ENCODE measurements around the gene CYP4F2. TPM values are rescaled to one million over a fixed set of nuclear protein-coding genes. Genes with fewer than 3 reads are reported as not detected.

The CYP4F2 gene
- total and polyA plus RNA-seq, 9 of the 15 experiments (the other 6 are each of a cell fraction or from before 2014, with no cell fraction given) = 0.10 to 0.56 (median 0.32) TPM; not detected in 2

DNA sequence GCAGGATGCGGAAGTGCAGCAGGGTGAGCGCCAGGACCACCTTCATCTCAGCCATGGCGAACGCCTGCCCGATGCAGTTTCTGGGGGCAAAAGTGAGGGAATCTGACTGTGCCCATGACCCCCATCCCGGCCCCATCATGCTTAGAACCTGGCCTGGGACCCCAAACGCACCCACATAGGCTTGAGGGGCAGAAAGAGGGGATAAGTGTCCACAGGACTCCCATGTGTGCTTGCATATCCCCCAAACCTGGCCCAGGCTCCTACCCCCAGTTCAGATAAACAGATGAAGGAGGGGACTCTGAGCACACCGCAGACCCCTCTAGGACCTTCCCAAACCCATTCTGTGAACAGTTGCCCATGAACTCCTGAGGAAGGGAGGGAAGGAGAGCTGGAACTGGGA lies 16.0 kb upstream of the CYP4F2 start (continued):
- TF ChIP-seq, protein P1, sequence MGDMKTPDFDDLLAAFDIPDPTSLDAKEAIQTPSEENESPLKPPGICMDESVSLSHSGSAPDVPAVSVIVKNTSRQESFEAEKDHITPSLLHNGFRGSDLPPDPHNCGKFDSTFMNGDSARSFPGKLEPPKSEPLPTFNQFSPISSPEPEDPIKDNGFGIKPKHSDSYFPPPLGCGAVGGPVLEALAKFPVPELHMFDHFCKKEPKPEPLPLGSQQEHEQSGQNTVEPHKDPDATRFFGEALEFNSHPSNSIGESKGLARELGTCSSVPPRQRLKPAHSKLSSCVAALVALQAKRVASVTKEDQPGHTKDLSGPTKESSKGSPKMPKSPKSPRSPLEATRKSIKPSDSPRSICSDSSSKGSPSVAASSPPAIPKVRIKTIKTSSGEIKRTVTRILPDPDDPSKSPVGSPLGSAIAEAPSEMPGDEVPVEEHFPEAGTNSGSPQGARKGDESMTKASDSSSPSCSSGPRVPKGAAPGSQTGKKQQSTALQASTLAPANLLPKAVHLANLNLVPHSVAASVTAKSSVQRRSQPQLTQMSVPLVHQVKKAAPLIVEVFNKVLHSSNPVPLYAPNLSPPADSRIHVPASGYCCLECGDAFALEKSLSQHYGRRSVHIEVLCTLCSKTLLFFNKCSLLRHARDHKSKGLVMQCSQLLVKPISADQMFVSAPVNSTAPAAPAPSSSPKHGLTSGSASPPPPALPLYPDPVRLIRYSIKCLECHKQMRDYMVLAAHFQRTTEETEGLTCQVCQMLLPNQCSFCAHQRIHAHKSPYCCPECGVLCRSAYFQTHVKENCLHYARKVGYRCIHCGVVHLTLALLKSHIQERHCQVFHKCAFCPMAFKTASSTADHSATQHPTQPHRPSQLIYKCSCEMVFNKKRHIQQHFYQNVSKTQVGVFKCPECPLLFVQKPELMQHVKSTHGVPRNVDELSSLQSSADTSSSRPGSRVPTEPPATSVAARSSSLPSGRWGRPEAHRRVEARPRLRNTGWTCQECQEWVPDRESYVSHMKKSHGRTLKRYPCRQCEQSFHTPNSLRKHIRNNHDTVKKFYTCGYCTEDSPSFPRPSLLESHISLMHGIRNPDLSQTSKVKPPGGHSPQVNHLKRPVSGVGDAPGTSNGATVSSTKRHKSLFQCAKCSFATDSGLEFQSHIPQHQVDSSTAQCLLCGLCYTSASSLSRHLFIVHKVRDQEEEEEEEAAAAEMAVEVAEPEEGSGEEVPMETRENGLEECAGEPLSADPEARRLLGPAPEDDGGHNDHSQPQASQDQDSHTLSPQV (IDR thresholded peaks at IDR 0.05) = no peak

DNA sequence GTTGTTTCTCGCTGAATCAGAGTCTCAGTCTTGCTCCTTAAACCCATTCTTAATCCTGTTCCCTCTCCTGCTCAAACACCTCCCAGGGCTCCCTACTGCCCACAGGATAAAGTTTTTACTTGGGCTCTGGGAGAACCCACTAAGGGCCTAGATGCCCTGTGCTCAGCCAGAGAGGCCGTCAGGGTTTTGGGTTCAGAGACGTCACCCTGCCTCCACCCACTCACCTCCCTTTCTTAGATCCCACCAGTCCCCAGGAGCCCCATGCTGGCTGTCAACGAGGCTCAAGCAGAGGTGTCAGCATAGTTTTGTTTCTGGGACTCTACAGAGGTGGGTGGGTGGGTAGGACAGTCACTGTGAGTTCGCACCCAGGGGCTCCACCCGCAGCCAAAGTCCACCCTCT lies 15.5 kb upstream of the CYP4F2 start:
- BruUV-seq (replicated peaks) = no TSS peak
- intact Hi-C loops (cut with micrococcal nuclease) (no loop called here), in situ Hi-C loops (cut with MboI) (no loop called here)
- Histone ChIP-seq H3K4me2 (ENCODE audit: insufficient read depth, low read length) (no peak overlapping the region), H4K20me1 (replicated peaks; ENCODE audit: control insufficient read depth, insufficient read depth, low read length) (no peaks in the 10 kb centered on the region), H3K27ac (ENCODE audit: extremely low read depth, low read depth, low read length) (no peak overlapping the region), H3K9me1 (ENCODE audit: control insufficient read depth, insufficient read depth, low read length) (no peaks in the 10 kb centered on the region), H3K36me3 (ENCODE audit: control insufficient read depth, insufficient read depth, low read length) (no peaks in the 10 kb centered on the region), H3K9ac (ENCODE audit: insufficient read depth in 1 of 2, low read depth in 2 of 2, low read length in 2 of 2) (no peak overlapping the region), H3K4me1 (replicated peaks in 1 of 2; ENCODE audit: control insufficient read depth in 2 of 2, insufficient read depth in 2 of 2, low read length in 2 of 2) (peaks cover 0 to 6% of the 10 kb centered on the region in 2 experiments; a peak in 2 of 5 replicates), H3K9me3 (replicated peaks; ENCODE audit: control insufficient read depth, insufficient read depth, low read depth, low read length) (no peaks in the 10 kb centered on the region), H3K79me2 (ENCODE audit: control insufficient read depth, insufficient read depth, low read length) (no peaks in the 10 kb centered on the region), H2AFZ (ENCODE audit: low read depth, low read length) (no peak overlapping the region), H3K4me3 (no peak overlapping the region), H3K27me3 (ENCODE audit: control insufficient read depth in 2 of 2, insufficient read depth in 2 of 2, low read length in 2 of 2) (peaks cover 3 to 10% of the 10 kb centered on the region in 2 experiments; a peak in 3 of 5 replicates)
- ATAC-seq (no peak), DNase-seq (ENCODE audit: extremely low read depth in 1 of 4, low spot score in 3 of 4) (no peak), FAIRE-seq (no peak)
- POLR2A ChIA-PET = no interaction called here
- TF ChIP-seq RBM25 (IDR thresholded peaks at IDR 0.05; ENCODE audit: low read depth, low read length, severe bottlenecking) (peak; percentile 49), STAG1 (CRISPR knock-in tag; IDR thresholded peaks at IDR 0.05; ENCODE audit: borderline replicate concordance) (no peak), POLR3A (IDR thresholded peaks at IDR 0.05; ENCODE audit: borderline replicate concordance, extremely low read depth, insufficient read depth, insufficient read length) (no peak), SMARCA4 (IDR thresholded peaks at IDR 0.05) (no peak), XRCC3 (IDR thresholded peaks at IDR 0.05) (no peak), NCOA4 (IDR thresholded peaks at IDR 0.05; ENCODE audit: partially characterized antibody) (no peak)
- TF ChIP-seq, protein P2, sequence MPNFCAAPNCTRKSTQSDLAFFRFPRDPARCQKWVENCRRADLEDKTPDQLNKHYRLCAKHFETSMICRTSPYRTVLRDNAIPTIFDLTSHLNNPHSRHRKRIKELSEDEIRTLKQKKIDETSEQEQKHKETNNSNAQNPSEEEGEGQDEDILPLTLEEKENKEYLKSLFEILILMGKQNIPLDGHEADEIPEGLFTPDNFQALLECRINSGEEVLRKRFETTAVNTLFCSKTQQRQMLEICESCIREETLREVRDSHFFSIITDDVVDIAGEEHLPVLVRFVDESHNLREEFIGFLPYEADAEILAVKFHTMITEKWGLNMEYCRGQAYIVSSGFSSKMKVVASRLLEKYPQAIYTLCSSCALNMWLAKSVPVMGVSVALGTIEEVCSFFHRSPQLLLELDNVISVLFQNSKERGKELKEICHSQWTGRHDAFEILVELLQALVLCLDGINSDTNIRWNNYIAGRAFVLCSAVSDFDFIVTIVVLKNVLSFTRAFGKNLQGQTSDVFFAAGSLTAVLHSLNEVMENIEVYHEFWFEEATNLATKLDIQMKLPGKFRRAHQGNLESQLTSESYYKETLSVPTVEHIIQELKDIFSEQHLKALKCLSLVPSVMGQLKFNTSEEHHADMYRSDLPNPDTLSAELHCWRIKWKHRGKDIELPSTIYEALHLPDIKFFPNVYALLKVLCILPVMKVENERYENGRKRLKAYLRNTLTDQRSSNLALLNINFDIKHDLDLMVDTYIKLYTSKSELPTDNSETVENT (CRISPR knock-in tag; IDR thresholded peaks at IDR 0.05) = no peak
- CTCF ChIA-PET (ENCODE audit: low intra/inter-chr PET ratio) = no interaction called here
- WGBS (ENCODE audit: insufficient coverage, low coverage, missing lambda C conversion rate) = 3% methylated on average over 6 of the region's 6 CpGs

Measured in K562 (cell line).